ENCODE measurements around the gene CAPN14. TPM values are rescaled to one million over a fixed set of nuclear protein-coding genes. Genes with fewer than 3 reads are reported as not detected.

Gene CAPN14
- total RNA-seq, 4 donors from 2014 or later, result 0.14 to 0.16 TPM; not detected in 2

DNA sequence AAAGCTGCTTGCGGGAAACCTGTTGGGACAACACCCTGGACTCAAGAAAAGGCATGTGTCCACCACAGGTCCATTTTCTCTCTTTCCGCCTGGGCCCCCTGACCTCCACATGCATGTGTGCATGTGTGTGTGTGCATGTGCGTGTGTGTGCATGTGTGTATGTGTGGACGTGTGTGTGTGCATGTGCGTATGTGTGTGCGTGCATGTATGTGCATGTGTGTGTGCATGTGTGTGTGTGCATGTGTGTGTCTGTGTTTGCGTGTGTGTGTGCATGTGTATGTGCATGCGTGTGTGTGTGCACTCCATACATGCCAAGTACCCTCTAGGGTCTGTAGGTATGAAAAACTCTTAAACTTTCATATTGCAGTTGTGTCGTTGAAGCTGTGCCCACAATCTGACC lies 16.3 kb downstream of the CAPN14 start:
- WGBS, 2 donors (ENCODE audit: low coverage in 1 of 2), result 60 to 83% methylated on average over 3 to 9 of the region's 9 CpGs
- Histone ChIP-seq H3K27ac (no peak overlapping the region), H3K27me3 (no peaks in the 10 kb centered on the region), H3K4me3 (no peak overlapping the region), H3K9me3 (no peaks in the 10 kb centered on the region), H3K4me1 (no peaks in the 10 kb centered on the region), H3K36me3 (no peaks in the 10 kb centered on the region)
- DNase-seq, result no peak
- in situ Hi-C loops (cut with MboI; ENCODE audit: low pct_ligation_motif_present in 1 of 4, low pct_unique_long_range_greater_than_20kb in 1 of 4, low sequenced_read_pairs in 3 of 4) (no loop called here), intact Hi-C loops (cut with DNase I; ENCODE audit: low total_unique reads) (no loop called here)
- TF ChIP-seq CTCF (IDR thresholded peaks at IDR 0.05) (no peak), POLR2A (IDR thresholded peaks at IDR 0.05) (no peak), EP300 (IDR thresholded peaks at IDR 0.05; ENCODE audit: low read depth) (no peak), POLR2AphosphoS5 (IDR thresholded peaks at IDR 0.05) (no peak)

GRCh38 chr2:31199206-31199605 lies 18.1 kb downstream of the CAPN14 start:
- H3K36me3 ChIP-seq, result no peaks in the 10 kb centered on the region
- H3K4me3 ChIP-seq, result no peak overlapping the region
- in situ Hi-C loops (cut with MboI; ENCODE audit: low pct_ligation_motif_present in 1 of 4, low pct_unique_long_range_greater_than_20kb in 1 of 4, low sequenced_read_pairs in 3 of 4), result no loop called here
- no peaks in the 10 kb centered on the region for H3K9me3 ChIP-seq
- TF ChIP-seq CTCF (IDR thresholded peaks at IDR 0.05) (no peak), POLR2AphosphoS5 (IDR thresholded peaks at IDR 0.05) (no peak), POLR2A (IDR thresholded peaks at IDR 0.05) (no peak), EP300 (IDR thresholded peaks at IDR 0.05; ENCODE audit: low read depth) (no peak)
- intact Hi-C loops (cut with DNase I; ENCODE audit: low total_unique reads), result no loop called here
- WGBS, 2 donors (ENCODE audit: low coverage in 1 of 2), result 57 to 73% methylated on average over 1 to 4 of the region's 4 CpGs
- no peaks in the 10 kb centered on the region for H3K4me1 ChIP-seq
- no peak overlapping the region for H3K27ac ChIP-seq
- no peaks in the 10 kb centered on the region for H3K27me3 ChIP-seq
- no peak for DNase-seq

DNA sequence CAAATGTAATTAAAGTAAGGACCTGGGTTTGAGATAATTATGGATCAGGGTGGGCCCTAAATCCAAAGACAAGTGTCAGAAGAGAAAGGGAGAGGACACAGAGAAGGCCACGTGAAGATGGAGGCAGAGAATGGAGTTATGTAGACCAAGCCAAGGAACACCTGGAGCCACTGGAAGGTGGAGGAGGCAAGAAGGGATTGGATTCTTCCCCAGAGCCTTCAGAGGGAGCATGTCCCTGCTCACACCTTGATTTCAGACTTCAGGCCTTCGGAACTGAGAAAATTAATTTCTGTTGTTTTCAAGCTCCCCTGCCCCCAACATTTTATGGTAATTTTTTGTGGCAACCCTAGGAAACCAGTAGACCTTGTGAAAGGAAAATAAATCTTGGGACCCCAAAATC lies 19.6 kb downstream of the CAPN14 start:
- no peaks in the 10 kb centered on the region for H3K27me3 ChIP-seq
- no peak overlapping the region for H3K27ac ChIP-seq
- WGBS, 2 donors (ENCODE audit: low coverage in 1 of 2), result 92 to 94% methylated on average over 2 of the region's 2 CpGs
- H3K9me3 ChIP-seq, result no peaks in the 10 kb centered on the region
- no peak for TF ChIP-seq EP300 (IDR thresholded peaks at IDR 0.05; ENCODE audit: low read depth)
- TF ChIP-seq POLR2AphosphoS5 (IDR thresholded peaks at IDR 0.05), result no peak
- no peak for TF ChIP-seq CTCF (IDR thresholded peaks at IDR 0.05)
- TF ChIP-seq POLR2A (IDR thresholded peaks at IDR 0.05), result no peak
- H3K4me1 ChIP-seq, result no peaks in the 10 kb centered on the region
- in situ Hi-C loops (cut with MboI; ENCODE audit: low pct_ligation_motif_present in 1 of 4, low pct_unique_long_range_greater_than_20kb in 1 of 4, low sequenced_read_pairs in 3 of 4) (no loop called here), intact Hi-C loops (cut with DNase I; ENCODE audit: low total_unique reads) (no loop called here)
- H3K4me3 ChIP-seq, result no peak overlapping the region
- DNase-seq, result no peak
- H3K36me3 ChIP-seq, result no peaks in the 10 kb centered on the region

GRCh38 chr2:31197166-31197565 lies 20.1 kb downstream of the CAPN14 start:
- Histone ChIP-seq H3K27ac (no peak overlapping the region), H3K9me3 (no peaks in the 10 kb centered on the region), H3K27me3 (no peaks in the 10 kb centered on the region), H3K4me1 (no peaks in the 10 kb centered on the region), H3K4me3 (no peak overlapping the region), H3K36me3 (no peaks in the 10 kb centered on the region)
- no peak for TF ChIP-seq EP300 (IDR thresholded peaks at IDR 0.05; ENCODE audit: low read depth)
- no peak for TF ChIP-seq POLR2AphosphoS5 (IDR thresholded peaks at IDR 0.05)
- no peak for TF ChIP-seq CTCF (IDR thresholded peaks at IDR 0.05)
- no peak for TF ChIP-seq POLR2A (IDR thresholded peaks at IDR 0.05)
- 87 to 88% methylated on average over 1 to 4 of the region's 4 CpGs for WGBS, 2 donors (ENCODE audit: low coverage in 1 of 2)
- in situ Hi-C loops (cut with MboI; ENCODE audit: low pct_ligation_motif_present in 1 of 4, low pct_unique_long_range_greater_than_20kb in 1 of 4, low sequenced_read_pairs in 3 of 4), result no loop called here
- DNase-seq, result no peak
- intact Hi-C loops (cut with DNase I; ENCODE audit: low total_unique reads), result no loop called here

All from transverse colon (tissue), 4 donors.